ENCODE results near the gene OSTF1.

The OSTF1 gene

GRCh38 chr9:75054368-75055001 is 33.8 kb upstream of the OSTF1 start:
- H3K4me1 ChIP-seq (ENCODE audit: low read depth, poor library complexity, severe bottlenecking), result no peaks in the 10 kb centered on the region
- TF ChIP-seq, protein P1, sequence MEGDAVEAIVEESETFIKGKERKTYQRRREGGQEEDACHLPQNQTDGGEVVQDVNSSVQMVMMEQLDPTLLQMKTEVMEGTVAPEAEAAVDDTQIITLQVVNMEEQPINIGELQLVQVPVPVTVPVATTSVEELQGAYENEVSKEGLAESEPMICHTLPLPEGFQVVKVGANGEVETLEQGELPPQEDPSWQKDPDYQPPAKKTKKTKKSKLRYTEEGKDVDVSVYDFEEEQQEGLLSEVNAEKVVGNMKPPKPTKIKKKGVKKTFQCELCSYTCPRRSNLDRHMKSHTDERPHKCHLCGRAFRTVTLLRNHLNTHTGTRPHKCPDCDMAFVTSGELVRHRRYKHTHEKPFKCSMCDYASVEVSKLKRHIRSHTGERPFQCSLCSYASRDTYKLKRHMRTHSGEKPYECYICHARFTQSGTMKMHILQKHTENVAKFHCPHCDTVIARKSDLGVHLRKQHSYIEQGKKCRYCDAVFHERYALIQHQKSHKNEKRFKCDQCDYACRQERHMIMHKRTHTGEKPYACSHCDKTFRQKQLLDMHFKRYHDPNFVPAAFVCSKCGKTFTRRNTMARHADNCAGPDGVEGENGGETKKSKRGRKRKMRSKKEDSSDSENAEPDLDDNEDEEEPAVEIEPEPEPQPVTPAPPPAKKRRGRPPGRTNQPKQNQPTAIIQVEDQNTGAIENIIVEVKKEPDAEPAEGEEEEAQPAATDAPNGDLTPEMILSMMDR (conservative IDR thresholded peaks at IDR 0.05; ENCODE audit: low read depth, low read length), result no peak
- H3K27ac ChIP-seq, result no peak overlapping the region
- no peaks in the 10 kb centered on the region for H4K20me1 ChIP-seq (ENCODE audit: insufficient read depth)
- no peak overlapping the region for H3K9ac ChIP-seq
- no peak overlapping the region for H3K4me3 ChIP-seq (IDR thresholded peaks at IDR 0.05; ENCODE audit: insufficient read depth, low read depth, low read length)
- no peaks in the 10 kb centered on the region for H3K27me3 ChIP-seq (ENCODE audit: insufficient read depth, low read depth)
- no peak overlapping the region for H3K4me2 ChIP-seq
- no peaks in the 10 kb centered on the region for H3K36me3 ChIP-seq (ENCODE audit: insufficient read depth)
- no peak overlapping the region for H2AFZ ChIP-seq (ENCODE audit: low read depth)
- no peaks in the 10 kb centered on the region for H3K79me2 ChIP-seq (ENCODE audit: insufficient read depth, low read depth)

GRCh38 chr9:75061169-75061568 is 27.1 kb upstream of the OSTF1 start:
- H3K9ac ChIP-seq, result no peak overlapping the region
- H3K79me2 ChIP-seq (ENCODE audit: insufficient read depth, low read depth), result no peaks in the 10 kb centered on the region
- no peak overlapping the region for H3K4me2 ChIP-seq
- H2AFZ ChIP-seq (ENCODE audit: low read depth), result no peak overlapping the region
- no peaks in the 10 kb centered on the region for H3K27me3 ChIP-seq (ENCODE audit: insufficient read depth, low read depth)
- no peaks in the 10 kb centered on the region for H4K20me1 ChIP-seq (ENCODE audit: insufficient read depth)
- H3K27ac ChIP-seq, result no peak overlapping the region
- H3K36me3 ChIP-seq (ENCODE audit: insufficient read depth), result no peaks in the 10 kb centered on the region
- TF ChIP-seq, protein P1 (conservative IDR thresholded peaks at IDR 0.05; ENCODE audit: low read depth, low read length), result no peak
- H3K4me1 ChIP-seq (ENCODE audit: low read depth, poor library complexity, severe bottlenecking), result no peaks in the 10 kb centered on the region
- H3K4me3 ChIP-seq (IDR thresholded peaks at IDR 0.05; ENCODE audit: insufficient read depth, low read depth, low read length), result no peak overlapping the region

DNA sequence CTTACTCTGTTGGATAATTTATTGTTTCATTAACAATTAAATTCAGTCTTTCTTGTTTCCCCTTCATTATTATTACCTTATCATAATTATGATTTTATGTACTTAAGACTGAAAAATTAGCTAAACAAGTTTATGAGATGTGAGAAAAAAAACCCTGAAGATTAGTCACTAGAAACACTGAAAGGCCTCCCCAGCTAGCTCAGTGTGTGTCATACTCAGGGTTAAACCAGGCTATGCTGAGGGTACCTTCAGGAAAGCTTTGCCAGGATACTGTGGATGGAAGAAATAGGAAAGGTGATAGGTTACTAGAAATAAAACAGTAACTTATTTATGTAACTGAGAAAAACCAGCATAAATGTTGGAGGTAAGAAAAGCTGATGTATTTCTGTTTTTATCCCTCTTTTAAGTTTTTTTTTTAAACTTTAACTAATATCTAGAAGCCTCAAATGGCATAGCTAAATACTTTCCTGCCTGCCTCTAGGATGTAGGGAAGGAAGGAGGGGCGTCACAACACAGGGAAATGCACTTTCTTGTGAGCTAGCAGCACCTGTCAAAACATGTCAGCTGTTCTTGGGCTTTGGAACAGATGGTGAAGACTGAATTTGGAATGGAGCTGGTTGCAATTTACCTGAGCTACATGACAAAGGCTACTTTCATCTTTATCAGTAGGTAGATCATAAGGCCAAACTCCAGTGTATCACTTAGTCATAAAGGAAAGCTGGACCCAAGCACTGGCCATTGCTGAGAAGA is 24.6 kb upstream of the OSTF1 start:
- TF ChIP-seq, protein P1 (conservative IDR thresholded peaks at IDR 0.05; ENCODE audit: low read depth, low read length), result no peak
- H2AFZ ChIP-seq (ENCODE audit: low read depth), result no peak overlapping the region
- H3K36me3 ChIP-seq (ENCODE audit: insufficient read depth), result no peaks in the 10 kb centered on the region
- no peaks in the 10 kb centered on the region for H3K79me2 ChIP-seq (ENCODE audit: insufficient read depth, low read depth)
- no peak overlapping the region for H3K4me3 ChIP-seq (IDR thresholded peaks at IDR 0.05; ENCODE audit: insufficient read depth, low read depth, low read length)
- no peak overlapping the region for H3K27ac ChIP-seq
- H4K20me1 ChIP-seq (ENCODE audit: insufficient read depth), result no peaks in the 10 kb centered on the region
- no peak overlapping the region for H3K4me2 ChIP-seq
- H3K9ac ChIP-seq, result no peak overlapping the region
- H3K4me1 ChIP-seq (ENCODE audit: low read depth, poor library complexity, severe bottlenecking), result no peaks in the 10 kb centered on the region
- no peaks in the 10 kb centered on the region for H3K27me3 ChIP-seq (ENCODE audit: insufficient read depth, low read depth)

- no peak overlapping the region for H2AFZ ChIP-seq (ENCODE audit: low read depth)
- H3K36me3 ChIP-seq (ENCODE audit: insufficient read depth), result no peaks in the 10 kb centered on the region
- no peak overlapping the region for H3K4me3 ChIP-seq (IDR thresholded peaks at IDR 0.05; ENCODE audit: insufficient read depth, low read depth, low read length)
- no peak overlapping the region for H3K9ac ChIP-seq
- H3K79me2 ChIP-seq (ENCODE audit: insufficient read depth, low read depth), result no peaks in the 10 kb centered on the region
- no peaks in the 10 kb centered on the region for H3K4me1 ChIP-seq (ENCODE audit: low read depth, poor library complexity, severe bottlenecking)
- H3K27me3 ChIP-seq (ENCODE audit: insufficient read depth, low read depth), result no peaks in the 10 kb centered on the region
- no peak overlapping the region for H3K27ac ChIP-seq
- no peaks in the 10 kb centered on the region for H4K20me1 ChIP-seq (ENCODE audit: insufficient read depth)
- H3K4me2 ChIP-seq, result no peak overlapping the region
- TF ChIP-seq, protein P1 (conservative IDR thresholded peaks at IDR 0.05; ENCODE audit: low read depth, low read length), result no peak
Measured at GRCh38 chr9:75064307-75065025, 23.8 kb upstream of the OSTF1 start.

Data from KMS-11 (cell line).